ENCODE measurements around the gene NHS.

The NHS gene

DNA sequence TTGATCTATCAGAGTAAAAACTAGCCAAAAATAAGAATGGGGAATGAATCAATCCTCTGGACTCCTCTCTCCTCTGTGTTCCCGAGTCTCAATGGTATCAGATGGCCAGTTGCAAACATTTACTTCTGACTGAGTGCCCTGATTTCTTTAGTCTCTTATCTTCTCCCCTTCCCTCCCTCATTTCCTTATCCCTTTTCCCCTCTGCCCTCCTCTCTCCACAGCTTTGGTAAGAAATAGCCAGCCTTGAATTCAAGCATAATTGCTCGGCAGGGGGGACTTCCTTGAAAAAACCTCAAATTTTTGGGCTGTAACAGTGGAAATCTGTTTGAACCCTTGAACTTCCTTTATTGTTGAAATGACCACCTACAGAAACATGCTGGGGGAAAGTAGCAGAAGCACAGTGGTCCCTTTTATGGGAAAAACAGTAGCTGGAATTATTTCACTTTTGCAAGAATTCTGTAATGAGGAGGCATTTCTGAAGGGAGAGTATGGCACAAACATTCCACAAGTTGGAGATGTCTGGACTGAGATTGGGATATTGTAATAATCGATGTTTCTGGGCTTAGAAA lies 40.3 kb downstream of the NHS start:
- H3K4me1 ChIP-seq (ENCODE audit: control insufficient read depth in 1 of 2, insufficient read depth in 2 of 2, low read length in 2 of 2), result peaks cover 0 to 6% of the 10 kb centered on the region in 2 donors
- no peak overlapping the region for H3K4me3 ChIP-seq (ENCODE audit: low read depth in 1 of 2, low read length in 2 of 2)
- no peak overlapping the region for H3K9ac ChIP-seq (ENCODE audit: low read depth in 1 of 2, low read length in 2 of 2)
- no peak overlapping the region for H3K27ac ChIP-seq (ENCODE audit: low read depth, low read length)
- no peaks in the 10 kb centered on the region for H3K27me3 ChIP-seq (ENCODE audit: control insufficient read depth in 1 of 2, insufficient read depth in 2 of 2, low read length in 2 of 2)
- H3K36me3 ChIP-seq (ENCODE audit: control insufficient read depth in 1 of 2, insufficient read depth in 2 of 2, low read length in 2 of 2), result no peaks in the 10 kb centered on the region
- no peaks in the 10 kb centered on the region for H3K9me3 ChIP-seq (ENCODE audit: control insufficient read depth in 1 of 2, low read length in 2 of 2)

DNA sequence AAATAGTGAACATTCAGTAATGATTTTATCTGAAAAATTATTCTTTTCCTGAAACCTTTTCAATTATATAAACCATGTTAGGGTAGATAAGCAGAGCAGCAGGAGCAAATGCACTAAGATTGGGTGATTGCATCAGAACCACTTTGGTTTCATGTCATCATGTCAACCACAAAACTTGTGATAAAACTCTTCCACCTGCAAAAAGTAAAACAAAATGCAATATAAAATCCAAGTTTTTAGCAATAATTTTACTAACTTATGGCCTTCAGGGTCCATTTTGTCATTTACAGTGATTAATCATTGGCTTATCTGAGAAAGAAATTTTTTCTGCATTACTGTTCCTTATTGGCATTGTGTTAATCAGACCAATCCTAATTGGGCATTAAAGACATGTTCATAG lies 42.4 kb downstream of the NHS start:
- Histone ChIP-seq H3K9me3 (ENCODE audit: control insufficient read depth in 1 of 2, low read length in 2 of 2) (no peaks in the 10 kb centered on the region), H3K4me3 (ENCODE audit: low read depth in 1 of 2, low read length in 2 of 2) (no peak overlapping the region), H3K27ac (ENCODE audit: low read depth, low read length) (no peak overlapping the region), H3K4me1 (ENCODE audit: control insufficient read depth in 1 of 2, insufficient read depth in 2 of 2, low read length in 2 of 2) (peaks cover 0 to 6% of the 10 kb centered on the region in 2 donors), H3K9ac (ENCODE audit: low read depth in 1 of 2, low read length in 2 of 2) (no peak overlapping the region), H3K36me3 (ENCODE audit: control insufficient read depth in 1 of 2, insufficient read depth in 2 of 2, low read length in 2 of 2) (no peaks in the 10 kb centered on the region), H3K27me3 (ENCODE audit: control insufficient read depth in 1 of 2, insufficient read depth in 2 of 2, low read length in 2 of 2) (no peaks in the 10 kb centered on the region)

DNA sequence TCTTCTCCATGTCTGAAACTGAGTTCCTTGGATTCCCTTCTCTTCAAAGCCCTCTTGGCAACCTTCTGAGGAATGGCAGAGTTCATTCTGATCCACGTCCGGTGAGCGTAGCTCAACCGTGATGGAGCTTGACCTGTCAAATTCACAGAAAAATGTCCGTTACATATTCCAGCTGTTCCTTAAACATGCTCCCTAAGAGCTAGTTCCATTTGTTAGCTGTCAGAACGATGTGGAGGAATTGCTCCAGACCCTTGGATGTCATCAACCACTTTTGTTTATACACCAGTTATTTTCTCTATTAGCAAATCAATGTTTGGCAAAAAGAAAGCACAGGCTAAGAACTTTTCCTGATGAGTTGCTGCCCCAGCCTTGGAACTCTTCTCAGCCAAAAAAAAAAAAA lies 50.1 kb downstream of the NHS start:
- Histone ChIP-seq H3K27me3 (ENCODE audit: control insufficient read depth in 1 of 2, insufficient read depth in 2 of 2, low read length in 2 of 2) (no peaks in the 10 kb centered on the region), H3K9me3 (ENCODE audit: control insufficient read depth in 1 of 2, low read length in 2 of 2) (no peaks in the 10 kb centered on the region), H3K9ac (ENCODE audit: low read depth in 1 of 2, low read length in 2 of 2) (no peak overlapping the region), H3K4me1 (ENCODE audit: control insufficient read depth in 1 of 2, insufficient read depth in 2 of 2, low read length in 2 of 2) (no peaks in the 10 kb centered on the region), H3K36me3 (ENCODE audit: control insufficient read depth in 1 of 2, insufficient read depth in 2 of 2, low read length in 2 of 2) (no peaks in the 10 kb centered on the region), H3K4me3 (ENCODE audit: low read depth in 1 of 2, low read length in 2 of 2) (no peak overlapping the region), H3K27ac (ENCODE audit: low read depth, low read length) (no peak overlapping the region)

DNA sequence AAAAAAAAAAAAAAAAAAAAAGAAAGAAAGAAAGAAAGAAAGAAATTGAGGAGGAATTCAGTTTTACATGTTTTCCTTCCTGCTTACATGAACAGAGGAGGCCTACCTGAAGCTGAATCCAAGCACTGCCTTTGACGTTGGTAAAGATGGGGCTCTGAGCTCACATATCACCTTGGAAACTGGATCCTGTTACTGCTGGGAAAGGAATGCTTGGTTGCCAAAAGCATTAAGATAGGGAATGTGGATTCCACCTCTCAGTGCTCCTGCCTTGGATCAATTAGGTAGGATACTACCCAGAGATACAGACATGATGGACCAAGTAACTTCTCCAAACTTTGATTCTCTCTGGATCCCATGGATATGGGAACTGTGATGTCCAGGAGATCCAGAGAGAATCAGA lies 50.6 kb downstream of the NHS start:
- H3K9me3 ChIP-seq (ENCODE audit: control insufficient read depth in 1 of 2, low read length in 2 of 2), result no peaks in the 10 kb centered on the region
- no peak overlapping the region for H3K4me3 ChIP-seq (ENCODE audit: low read depth in 1 of 2, low read length in 2 of 2)
- H3K27ac ChIP-seq (ENCODE audit: low read depth, low read length), result no peak overlapping the region
- H3K36me3 ChIP-seq (ENCODE audit: control insufficient read depth in 1 of 2, insufficient read depth in 2 of 2, low read length in 2 of 2), result no peaks in the 10 kb centered on the region
- H3K4me1 ChIP-seq (ENCODE audit: control insufficient read depth in 1 of 2, insufficient read depth in 2 of 2, low read length in 2 of 2), result no peaks in the 10 kb centered on the region
- H3K9ac ChIP-seq (ENCODE audit: low read depth in 1 of 2, low read length in 2 of 2), result no peak overlapping the region
- H3K27me3 ChIP-seq (ENCODE audit: control insufficient read depth in 1 of 2, insufficient read depth in 2 of 2, low read length in 2 of 2), result no peaks in the 10 kb centered on the region

DNA sequence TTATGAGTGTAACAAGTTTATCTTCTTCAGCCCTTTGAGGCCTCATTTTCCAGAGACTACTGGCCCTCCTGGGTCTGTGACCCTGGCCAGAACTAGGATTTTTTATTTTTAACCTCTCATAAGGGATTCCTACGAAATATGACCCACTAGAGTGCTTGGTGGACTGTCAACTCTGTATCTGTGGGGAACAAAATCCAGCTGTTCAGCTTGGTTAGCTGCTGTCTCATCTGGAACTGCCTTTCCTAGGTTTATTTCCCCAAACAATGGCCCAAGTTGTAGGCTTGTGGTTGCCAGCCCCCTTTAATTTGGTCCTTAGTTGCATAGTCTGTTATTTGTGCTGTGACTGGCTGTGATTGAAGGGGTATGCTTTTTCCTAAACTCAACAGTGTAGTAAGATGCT lies 56.2 kb downstream of the NHS start:
- H3K36me3 ChIP-seq (ENCODE audit: control insufficient read depth in 1 of 2, insufficient read depth in 2 of 2, low read length in 2 of 2), result no peaks in the 10 kb centered on the region
- no peak overlapping the region for H3K4me3 ChIP-seq (ENCODE audit: low read depth in 1 of 2, low read length in 2 of 2)
- no peak overlapping the region for H3K9ac ChIP-seq (ENCODE audit: low read depth in 1 of 2, low read length in 2 of 2)
- no peaks in the 10 kb centered on the region for H3K9me3 ChIP-seq (ENCODE audit: control insufficient read depth in 1 of 2, low read length in 2 of 2)
- no peak overlapping the region for H3K27ac ChIP-seq (ENCODE audit: low read depth, low read length)
- H3K4me1 ChIP-seq (ENCODE audit: control insufficient read depth in 1 of 2, insufficient read depth in 2 of 2, low read length in 2 of 2), result peaks cover 4 to 7% of the 10 kb centered on the region in 2 donors
- H3K27me3 ChIP-seq (ENCODE audit: control insufficient read depth in 1 of 2, insufficient read depth in 2 of 2, low read length in 2 of 2), result no peaks in the 10 kb centered on the region

DNA sequence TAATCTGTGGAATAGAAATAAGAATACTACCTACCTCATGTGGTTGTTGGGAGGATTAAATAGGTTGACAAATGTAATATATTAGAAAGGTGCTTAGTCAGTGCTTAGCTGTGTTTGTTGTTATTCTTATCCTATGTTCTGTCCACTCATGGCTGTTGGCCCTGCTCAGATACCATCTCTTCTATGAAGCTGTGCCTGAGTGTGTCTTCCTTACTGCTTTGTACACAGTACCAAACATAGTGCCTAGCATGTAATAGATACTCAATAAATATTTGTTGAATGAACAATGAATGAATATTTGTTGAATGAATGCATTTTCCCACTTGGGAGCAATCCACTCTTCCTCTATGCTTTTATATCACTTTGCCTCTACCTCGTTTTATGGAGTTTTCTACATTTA lies 57.2 kb downstream of the NHS start:
- no peak overlapping the region for H3K4me3 ChIP-seq (ENCODE audit: low read depth in 1 of 2, low read length in 2 of 2)

DNA sequence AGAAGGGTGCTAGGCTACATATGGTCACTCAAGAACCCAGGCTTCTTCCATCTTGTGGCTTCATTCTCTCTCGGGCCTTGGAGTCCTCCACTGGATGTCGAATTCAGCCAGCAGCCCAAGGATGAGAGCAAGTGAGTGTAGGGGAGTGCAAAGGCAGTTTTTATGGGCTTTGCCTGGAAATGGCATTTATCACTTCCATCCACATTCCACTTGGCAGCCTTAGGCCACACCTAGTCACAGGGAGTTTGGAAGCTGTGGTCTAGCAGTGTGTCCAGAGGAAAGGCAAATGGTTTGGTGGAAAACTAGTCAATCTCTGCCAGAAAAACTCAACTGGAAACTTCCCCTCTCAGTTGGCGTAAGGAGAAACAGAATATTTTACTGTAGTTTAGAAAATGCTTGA lies 59.0 kb downstream of the NHS start:
- H3K9me3 ChIP-seq (ENCODE audit: control insufficient read depth in 1 of 2, low read length in 2 of 2), result no peaks in the 10 kb centered on the region
- H3K27me3 ChIP-seq (ENCODE audit: control insufficient read depth in 1 of 2, insufficient read depth in 2 of 2, low read length in 2 of 2), result no peaks in the 10 kb centered on the region
- no peak overlapping the region for H3K4me3 ChIP-seq (ENCODE audit: low read depth in 1 of 2, low read length in 2 of 2)
- H3K36me3 ChIP-seq (ENCODE audit: control insufficient read depth in 1 of 2, insufficient read depth in 2 of 2, low read length in 2 of 2), result no peaks in the 10 kb centered on the region
- H3K9ac ChIP-seq (ENCODE audit: low read depth in 1 of 2, low read length in 2 of 2), result no peak overlapping the region
- H3K4me1 ChIP-seq (ENCODE audit: control insufficient read depth in 1 of 2, insufficient read depth in 2 of 2, low read length in 2 of 2), result peaks cover 4 to 7% of the 10 kb centered on the region in 2 donors
- H3K27ac ChIP-seq (ENCODE audit: low read depth, low read length), result no peak overlapping the region

More for the DNA sequence above, 57.2 kb downstream of the NHS start:
- no peak overlapping the region for H3K9ac ChIP-seq (ENCODE audit: low read depth in 1 of 2, low read length in 2 of 2)
- H3K36me3 ChIP-seq (ENCODE audit: control insufficient read depth in 1 of 2, insufficient read depth in 2 of 2, low read length in 2 of 2), result no peaks in the 10 kb centered on the region
- no peak overlapping the region for H3K27ac ChIP-seq (ENCODE audit: low read depth, low read length)
- H3K4me1 ChIP-seq (ENCODE audit: control insufficient read depth in 1 of 2, insufficient read depth in 2 of 2, low read length in 2 of 2), result peaks cover 4 to 7% of the 10 kb centered on the region in 2 donors
- H3K27me3 ChIP-seq (ENCODE audit: control insufficient read depth in 1 of 2, insufficient read depth in 2 of 2, low read length in 2 of 2), result no peaks in the 10 kb centered on the region
- no peaks in the 10 kb centered on the region for H3K9me3 ChIP-seq (ENCODE audit: control insufficient read depth in 1 of 2, low read length in 2 of 2)

DNA sequence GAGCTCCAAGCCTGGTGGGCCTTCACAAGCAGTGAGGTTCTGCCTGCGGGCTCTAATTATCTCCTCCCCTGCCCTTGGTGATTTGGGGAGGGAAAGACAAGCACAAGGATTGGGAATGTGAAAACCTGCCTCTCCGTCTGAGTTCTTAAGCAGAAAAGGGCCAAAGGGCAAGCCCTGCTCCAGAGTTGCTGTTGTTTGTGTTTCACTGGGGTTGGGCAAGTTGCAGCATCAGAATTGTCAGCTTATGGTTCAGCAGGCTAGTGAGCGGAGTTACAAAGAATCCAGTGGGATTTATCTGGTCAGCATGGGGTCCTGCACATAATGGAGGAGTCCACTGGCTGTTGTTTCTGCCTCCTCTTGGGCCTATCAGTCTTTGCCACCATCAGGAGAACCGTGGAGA lies 60.5 kb downstream of the NHS start:
- H3K36me3 ChIP-seq (ENCODE audit: control insufficient read depth in 1 of 2, insufficient read depth in 2 of 2, low read length in 2 of 2), result no peaks in the 10 kb centered on the region
- no peaks in the 10 kb centered on the region for H3K27me3 ChIP-seq (ENCODE audit: control insufficient read depth in 1 of 2, insufficient read depth in 2 of 2, low read length in 2 of 2)
- H3K27ac ChIP-seq (ENCODE audit: low read depth, low read length), result no peak overlapping the region
- no peak overlapping the region for H3K9ac ChIP-seq (ENCODE audit: low read depth in 1 of 2, low read length in 2 of 2)
- H3K9me3 ChIP-seq (ENCODE audit: control insufficient read depth in 1 of 2, low read length in 2 of 2), result no peaks in the 10 kb centered on the region
- H3K4me1 ChIP-seq (ENCODE audit: control insufficient read depth in 1 of 2, insufficient read depth in 2 of 2, low read length in 2 of 2), result peaks cover 4 to 10% of the 10 kb centered on the region in 2 donors
- no peak overlapping the region for H3K4me3 ChIP-seq (ENCODE audit: low read depth in 1 of 2, low read length in 2 of 2)

DNA sequence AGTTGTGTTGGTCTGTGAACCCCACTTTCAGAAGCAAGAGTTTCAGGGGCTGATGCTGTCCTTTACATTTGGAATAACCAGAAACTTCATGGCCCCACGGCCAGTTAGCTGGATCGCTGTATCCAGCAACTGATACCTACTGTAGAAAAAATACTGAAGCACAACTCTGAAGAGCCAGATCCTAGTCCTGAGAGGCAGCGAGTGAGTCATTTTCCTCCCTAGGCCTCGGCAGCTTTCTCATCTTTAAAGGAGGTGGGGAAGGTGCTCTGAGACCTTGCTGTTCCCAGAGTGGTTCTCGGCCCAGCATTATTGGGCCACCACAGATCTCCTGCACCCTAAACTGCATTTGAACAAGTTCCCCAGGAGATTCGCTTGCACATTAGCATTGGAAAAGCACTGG lies 63.2 kb downstream of the NHS start:
- Histone ChIP-seq H3K27me3 (ENCODE audit: control insufficient read depth in 1 of 2, insufficient read depth in 2 of 2, low read length in 2 of 2) (no peaks in the 10 kb centered on the region), H3K9ac (ENCODE audit: low read depth in 1 of 2, low read length in 2 of 2) (no peak overlapping the region), H3K9me3 (ENCODE audit: control insufficient read depth in 1 of 2, low read length in 2 of 2) (no peaks in the 10 kb centered on the region), H3K36me3 (ENCODE audit: control insufficient read depth in 1 of 2, insufficient read depth in 2 of 2, low read length in 2 of 2) (no peaks in the 10 kb centered on the region), H3K4me3 (ENCODE audit: low read depth in 1 of 2, low read length in 2 of 2) (no peak overlapping the region), H3K27ac (ENCODE audit: low read depth, low read length) (no peak overlapping the region), H3K4me1 (ENCODE audit: control insufficient read depth in 1 of 2, insufficient read depth in 2 of 2, low read length in 2 of 2) (peaks cover 10 to 17% of the 10 kb centered on the region in 2 donors)

DNA sequence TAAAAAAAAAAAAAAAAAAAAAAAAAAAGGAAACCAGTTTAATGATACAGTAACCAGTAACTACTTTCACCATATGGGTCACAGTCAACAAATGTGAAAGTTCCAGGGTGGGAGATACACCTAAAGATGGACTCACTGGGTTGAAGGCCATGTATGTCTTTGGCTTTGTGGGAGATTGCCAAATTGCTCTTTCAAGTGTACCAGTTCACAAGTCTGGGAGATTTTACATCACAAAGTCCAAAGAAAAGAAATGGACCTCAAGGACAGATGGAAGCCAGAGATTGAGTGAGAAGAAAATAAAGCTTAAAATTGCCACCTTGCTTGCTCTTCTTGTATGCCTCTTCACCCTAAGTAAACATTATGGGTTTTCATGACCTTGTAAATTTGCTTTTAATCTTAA lies 65.3 kb downstream of the NHS start:
- Histone ChIP-seq H3K4me1 (ENCODE audit: control insufficient read depth in 1 of 2, insufficient read depth in 2 of 2, low read length in 2 of 2) (peaks cover 13 to 23% of the 10 kb centered on the region in 2 donors), H3K9me3 (ENCODE audit: control insufficient read depth in 1 of 2, low read length in 2 of 2) (no peaks in the 10 kb centered on the region), H3K4me3 (ENCODE audit: low read depth in 1 of 2, low read length in 2 of 2) (no peak overlapping the region), H3K27me3 (ENCODE audit: control insufficient read depth in 1 of 2, insufficient read depth in 2 of 2, low read length in 2 of 2) (no peaks in the 10 kb centered on the region), H3K9ac (ENCODE audit: low read depth in 1 of 2, low read length in 2 of 2) (no peak overlapping the region), H3K36me3 (ENCODE audit: control insufficient read depth in 1 of 2, insufficient read depth in 2 of 2, low read length in 2 of 2) (no peaks in the 10 kb centered on the region), H3K27ac (ENCODE audit: low read depth, low read length) (no peak overlapping the region)

DNA sequence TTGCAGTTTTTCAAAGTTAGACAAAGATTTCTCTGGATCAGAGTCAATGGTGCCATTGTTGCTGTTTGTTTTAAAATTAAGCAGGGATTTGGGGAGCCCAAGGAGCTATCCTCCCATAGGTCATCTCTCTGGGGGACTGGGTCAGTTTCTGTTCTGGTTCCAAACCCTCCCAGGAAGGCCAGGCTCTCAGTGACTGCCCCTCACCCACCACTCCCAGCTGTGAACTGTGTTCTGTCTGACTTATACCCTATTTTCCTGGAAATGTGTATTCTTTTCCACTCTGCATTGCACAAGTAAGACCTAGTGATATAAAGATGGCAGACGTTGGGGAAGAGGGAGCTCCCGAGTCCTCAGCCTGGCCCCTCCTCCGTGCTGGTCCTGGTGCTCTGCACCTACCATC lies 65.8 kb downstream of the NHS start:
- H3K27me3 ChIP-seq (ENCODE audit: control insufficient read depth in 1 of 2, insufficient read depth in 2 of 2, low read length in 2 of 2), result no peaks in the 10 kb centered on the region
- no peak overlapping the region for H3K27ac ChIP-seq (ENCODE audit: low read depth, low read length)

More for the DNA sequence above, 65.8 kb downstream of the NHS start:
- Histone ChIP-seq H3K9me3 (ENCODE audit: control insufficient read depth in 1 of 2, low read length in 2 of 2) (no peaks in the 10 kb centered on the region), H3K9ac (ENCODE audit: low read depth in 1 of 2, low read length in 2 of 2) (no peak overlapping the region), H3K36me3 (ENCODE audit: control insufficient read depth in 1 of 2, insufficient read depth in 2 of 2, low read length in 2 of 2) (no peaks in the 10 kb centered on the region), H3K4me1 (ENCODE audit: control insufficient read depth in 1 of 2, insufficient read depth in 2 of 2, low read length in 2 of 2) (peaks cover 9 to 17% of the 10 kb centered on the region in 2 donors), H3K4me3 (ENCODE audit: low read depth in 1 of 2, low read length in 2 of 2) (no peak overlapping the region)
